K562 (cell line): ENCODE results near the gene HSPA1L. TPM values are rescaled to one million over a fixed set of nuclear protein-coding genes. Genes with fewer than 3 reads are reported as not detected.
A peak's percentile ranks its signal among the peaks of the same experiment; 100 is the strongest.

ENCODE experiments used
- CBX2 ChIP-seq: fragments of 200-600 bp; sonication (generic); IDR thresholded peaks from one replicate; pipeline ENCODE4 v1.6.1; 2012; ENCODE audit warnings: mild to moderate bottlenecking, low read length, inconsistent platforms; ENCODE audit not compliant: insufficient read depth, poor library complexity, severe bottlenecking
- CBX8 ChIP-seq: fragments of 200-600 bp; sonication (generic); IDR thresholded peaks from 2 replicates; pipeline ENCODE4 v1.6.1; 2012; ENCODE audit warnings: borderline replicate concordance, mixed run types, low read depth, mild to moderate bottlenecking, moderate library complexity, mixed read lengths, low read length, control low read depth, inconsistent platforms; ENCODE audit not compliant: poor library complexity, severe bottlenecking; ENCODE audit errors: extremely low read depth
- CHCHD3 ChIP-seq: fragments of 250-450 bp; sonication (Bioruptor Pico); IDR thresholded peaks from 2 replicates; pipeline ENCODE4 v2.1.2; 2022; ENCODE audit warnings: mild to moderate bottlenecking
- DACH1 ChIP-seq: fragments of 450-650 bp; IDR thresholded peaks from 2 replicates; pipeline ENCODE4 v1.6.1; 2018; ENCODE audit not compliant: partially characterized antibody
- DMBX1 ChIP-seq: fragments of 250-450 bp; sonication (Bioruptor Pico); IDR thresholded peaks from 2 replicates; pipeline ENCODE4 v1.8.0; 2022; ENCODE audit warnings: inconsistent platforms, mild to moderate bottlenecking, moderate library complexity, borderline replicate concordance
- POLR3G ChIP-seq: IDR thresholded peaks from 2 replicates; pipeline ENCODE4 v1.6.1; 2011; ENCODE audit not compliant: insufficient read length, insufficient replicate concordance; ENCODE audit errors: extremely low read depth
- TSHZ1 ChIP-seq: fragments of 250-450 bp; sonication (Bioruptor Pico); IDR thresholded peaks from 2 replicates; pipeline ENCODE4 v1.4.0; 2020; ENCODE audit warnings: mild to moderate bottlenecking, moderate library complexity
- ZFP91 ChIP-seq: sonication (generic); formaldehyde crosslinking; IDR thresholded peaks from 2 replicates; pipeline ENCODE4 v1.8.0; 2022; ENCODE audit warnings: mild to moderate bottlenecking, missing genetic modification reagents
- ZNF280B ChIP-seq: fragments of 250-450 bp; sonication (Bioruptor Pico); IDR thresholded peaks from 2 replicates; pipeline ENCODE4 v1.5.1; 2021; ENCODE audit warnings: mild to moderate bottlenecking
- ZNF318 ChIP-seq, 2 experiments: fragments of 450-650 bp; IDR thresholded peaks; 2 replicates each; pipeline ENCODE4 v1.6.1; 2016; ENCODE audit warnings: mild to moderate bottlenecking in 2 of 2, borderline replicate concordance in 1 of 2, low read depth in 1 of 2, moderate library complexity in 1 of 2
- ZNF444 ChIP-seq: fragments of 250-450 bp; sonication (Bioruptor Pico); IDR thresholded peaks from 2 replicates; pipeline ENCODE4 v1.4.0; 2020; ENCODE audit warnings: mild to moderate bottlenecking, moderate library complexity
- polyA plus RNA-seq, 8 experiments: library from polyadenylated mRNA; depleted of rRNA in 4 of 8; stranded (reverse) in 5 of 8; unstranded in 3 of 8; fragments of >200 nt; fragmentation: Nextera tagmentation in 2 of 8; fragmentation: Illumina TruSeq in 1 of 8; extraction: Ambion mirVana in 2 of 8; extraction: Trizol in 1 of 8; gene quantifications; 2 replicates each; pipeline versions ENCODE4 v1.2.1 to v1.2.3, GENCODE V29; 2011 to 2014; ENCODE audit warnings: inconsistent platforms in 1 of 8, missing spikeins in 1 of 8
- total RNA-seq, 7 experiments: library from RNA; depleted of rRNA in 6 of 7; stranded (reverse); fragments of >200 nt in 6 of 7; fragmentation: Illumina TruSeq in 2 of 7; extraction: Trizol in 2 of 7; gene quantifications; 2 replicates each; pipeline versions ENCODE4 v1.2.1 to v1.2.3, GENCODE V29; 2011 to 2021; ENCODE audit warnings: low replicate concordance in 1 of 7

The HSPA1L gene
- total and polyA plus RNA-seq, 9 of the 15 experiments (the other 6 are each of a cell fraction or from before 2014, with no cell fraction given): 0.14 to 2.1 (median 1.3) TPM

- TF ChIP-seq CBX8 (no peak), ZNF318 (IDR thresholded peaks at IDR 0.05; ENCODE audit: borderline replicate concordance in 1 of 2, low read depth in 1 of 2) (no peak), POLR3G (no peak), ZNF444 (CRISPR knock-in tag) (peak; percentile 81), CHCHD3 (CRISPR knock-in tag) (no peak), CBX2 (no peak), DMBX1 (CRISPR knock-in tag) (peak; percentile 33), TSHZ1 (CRISPR knock-in tag) (0 out of 2 replicates have a peak, but pooled peaks have one; percentile 23), ZFP91 (CRISPR knock-in tag) (no peak), ZNF280B (CRISPR knock-in tag) (no peak), DACH1 (no peak)
Observed at GRCh38 chr6:31826793-31827285, 11.8 kb upstream of the HSPA1L start (continued).
